Stimulated activated CD4-positive, alpha-beta T cell treated with anti-CD3 and anti-CD28 coated beads, Interleukin-12 subunit alpha, Interleukin-12 subunit beta, amount 100 ng/mL, for 4 hours (primary cell): Measurements from ENCODE around the gene SECISBP2.

Experiments used
- DNase-seq: peaks from one replicate; pipeline ENCODE4 v3.0.0-alpha.2; 2020

The SECISBP2 gene

GRCh38 chr9:89349607-89350006, 31.3 kb downstream of the SECISBP2 start:
- DNase-seq = no peak

- DNase-seq = no peak
Measured at GRCh38 chr9:89350988-89351557, 32.8 kb downstream of the SECISBP2 start.

DNA sequence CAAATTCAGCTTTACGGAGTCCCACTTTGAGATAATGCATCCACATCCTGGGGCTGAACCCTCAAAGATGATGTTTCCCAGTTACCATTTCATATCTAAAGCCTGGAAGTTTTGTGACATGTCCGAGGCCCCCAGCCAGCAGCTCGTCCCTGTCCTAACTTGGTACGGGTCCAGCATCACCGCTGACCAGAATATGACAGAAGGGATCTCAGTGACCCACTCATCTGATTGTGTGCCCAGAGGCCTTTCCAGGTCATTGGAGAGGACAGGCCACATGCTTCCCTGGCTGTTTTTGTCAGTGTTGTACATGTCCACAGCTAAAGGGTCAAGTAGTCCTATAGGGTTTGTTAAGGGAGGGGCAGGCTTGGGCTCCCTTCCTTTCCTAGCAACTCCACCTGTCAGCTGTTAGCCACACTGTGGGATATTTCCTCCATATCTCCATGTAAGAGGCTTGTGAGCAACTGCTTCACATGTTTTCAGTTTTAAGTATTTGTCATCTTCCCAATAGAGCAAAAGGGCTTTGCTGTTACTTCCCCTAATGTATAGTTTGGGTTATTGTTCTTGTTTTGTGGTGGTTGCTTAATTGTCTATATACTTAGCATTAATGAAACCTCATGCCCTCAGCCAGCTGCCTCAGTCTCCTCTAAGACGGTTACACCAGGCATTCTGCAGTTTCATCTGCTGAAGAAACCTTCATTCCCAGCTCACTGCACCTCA, 33.4 kb downstream of the SECISBP2 start:
- DNase-seq = no peak

DNA sequence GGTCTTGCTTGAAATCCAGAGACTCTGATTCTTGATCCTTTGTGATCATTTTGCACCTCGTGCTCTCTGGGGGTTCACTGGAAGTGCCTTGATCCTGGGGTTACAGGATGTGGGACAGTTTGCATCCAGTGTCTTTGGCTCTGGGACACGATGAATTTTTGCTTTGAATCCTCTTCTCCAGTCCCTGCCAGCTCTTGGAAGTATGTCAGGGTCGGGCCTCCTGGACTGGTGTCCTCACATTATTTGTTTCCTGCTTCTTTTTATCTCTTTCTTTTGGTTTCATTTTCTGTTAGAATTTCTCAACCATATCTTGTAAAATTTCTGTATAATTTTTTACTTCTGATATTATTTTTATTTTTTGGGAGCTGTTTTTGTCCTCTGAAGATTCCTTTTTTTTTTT, 34.2 kb downstream of the SECISBP2 start:
- DNase-seq = no peak

DNA sequence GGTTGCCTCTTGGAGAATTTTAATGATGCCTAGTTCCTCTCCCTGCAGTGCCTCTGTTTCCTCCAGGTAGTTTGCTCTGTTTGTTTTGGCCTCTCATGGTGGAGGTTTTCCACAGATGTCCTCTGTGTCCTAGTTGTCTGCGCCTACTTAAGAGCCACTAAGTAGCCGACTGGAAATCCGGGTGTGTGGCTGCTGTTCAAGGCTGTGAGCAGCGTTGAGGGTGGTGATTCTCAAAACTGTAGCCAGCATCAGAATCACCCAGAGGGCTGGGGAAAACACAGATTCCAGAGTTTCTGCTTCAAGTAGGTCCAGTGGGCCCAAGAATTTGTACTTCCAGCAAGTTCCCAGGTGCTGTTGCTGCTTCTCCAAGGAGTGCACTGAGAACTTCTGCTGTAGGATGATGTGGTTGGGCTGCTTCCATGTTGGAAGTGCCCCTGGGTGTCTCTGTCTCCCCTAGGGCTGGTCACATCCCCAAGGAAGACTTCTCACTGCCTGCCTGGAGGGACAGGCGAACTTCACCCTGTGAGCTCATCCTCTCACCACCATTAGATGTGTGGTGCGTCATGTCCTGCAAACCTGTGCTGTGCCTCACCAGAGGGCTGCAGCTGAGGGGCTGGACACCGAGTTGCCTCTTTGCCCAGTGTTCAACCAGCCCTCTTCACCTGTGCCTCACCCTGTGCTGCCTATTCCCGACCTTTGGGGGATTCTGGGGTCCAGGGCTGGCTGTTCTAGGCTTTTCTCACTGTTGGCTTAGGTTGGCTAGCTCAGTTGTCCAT, 34.8 kb downstream of the SECISBP2 start:
- no peak for DNase-seq

- DNase-seq = no peak
Measured at GRCh38 chr9:89353989-89354388, 35.7 kb downstream of the SECISBP2 start.

GRCh38 chr9:89354471-89354870, 36.2 kb downstream of the SECISBP2 start:
- DNase-seq = no peak

GRCh38 chr9:89356782-89357181, 38.5 kb downstream of the SECISBP2 start:
- DNase-seq = no peak

DNA sequence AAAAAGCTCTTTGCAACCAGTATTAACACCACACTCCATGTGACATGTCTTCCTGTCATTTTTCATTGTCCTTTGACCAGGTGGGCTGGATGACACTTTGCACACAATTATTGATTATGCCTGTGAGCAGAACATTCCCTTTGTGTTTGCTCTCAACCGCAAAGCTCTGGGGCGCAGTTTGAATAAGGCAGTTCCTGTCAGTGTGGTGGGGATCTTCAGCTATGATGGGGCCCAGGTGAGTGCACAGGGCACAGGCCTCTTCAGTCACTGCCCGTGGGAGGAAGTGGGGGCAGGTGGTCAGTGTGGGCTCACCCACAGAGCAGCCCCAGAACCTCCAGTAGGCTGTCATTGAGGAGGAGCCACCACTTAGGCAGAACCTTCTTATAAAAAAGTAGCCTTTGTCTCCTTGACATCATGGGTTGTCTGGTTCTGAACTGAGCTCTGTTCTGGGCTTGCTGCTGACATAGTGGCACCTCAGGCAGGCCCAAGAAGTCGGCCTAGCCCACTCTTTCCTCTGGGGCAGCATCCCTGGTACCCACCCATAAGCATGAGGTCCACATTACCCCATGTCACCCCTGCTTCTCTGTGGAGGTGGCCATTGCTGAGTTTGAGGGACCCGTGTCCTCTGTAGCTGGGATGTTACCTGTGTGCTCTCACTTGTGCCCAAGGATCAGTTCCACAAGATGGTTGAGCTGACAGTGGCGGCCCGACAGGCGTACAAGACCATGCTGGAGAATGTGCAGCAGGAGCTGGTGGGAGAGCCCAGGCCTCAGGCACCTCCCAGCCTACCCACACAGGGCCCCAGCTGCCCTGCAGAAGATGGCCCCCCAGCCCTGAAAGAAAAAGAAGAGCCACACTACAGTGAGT, 39.3 kb downstream of the SECISBP2 start:
- no peak for DNase-seq

GRCh38 chr9:89358376-89358916, 40.1 kb downstream of the SECISBP2 start:
- no peak for DNase-seq

GRCh38 chr9:89358985-89359384, 40.7 kb downstream of the SECISBP2 start:
- DNase-seq = no peak

DNA sequence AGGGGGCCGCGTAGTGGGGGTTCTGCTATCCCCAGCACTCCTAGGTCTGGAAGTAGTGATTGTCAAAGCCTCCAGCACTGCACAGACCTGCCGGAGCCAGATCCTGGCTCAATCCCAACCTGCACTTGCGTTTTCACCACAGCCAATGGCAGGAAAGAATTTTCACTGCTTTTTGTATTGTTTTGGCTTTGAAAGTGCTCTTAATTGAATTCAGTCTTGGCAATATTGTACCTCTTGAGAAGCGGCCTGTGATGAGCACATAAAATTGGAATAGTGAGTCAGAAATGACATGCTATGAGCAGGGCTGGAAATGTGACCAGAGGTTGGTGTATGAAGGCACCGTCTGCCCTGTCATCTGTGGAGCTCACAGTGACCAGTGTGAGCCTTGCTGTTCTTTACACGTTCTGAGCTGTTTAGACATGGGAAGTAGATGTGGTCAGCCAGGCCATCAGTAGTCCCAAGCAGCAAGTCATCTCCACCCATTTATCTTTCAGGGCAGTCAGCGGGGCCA, 41.5 kb downstream of the SECISBP2 start:
- DNase-seq = no peak

DNA sequence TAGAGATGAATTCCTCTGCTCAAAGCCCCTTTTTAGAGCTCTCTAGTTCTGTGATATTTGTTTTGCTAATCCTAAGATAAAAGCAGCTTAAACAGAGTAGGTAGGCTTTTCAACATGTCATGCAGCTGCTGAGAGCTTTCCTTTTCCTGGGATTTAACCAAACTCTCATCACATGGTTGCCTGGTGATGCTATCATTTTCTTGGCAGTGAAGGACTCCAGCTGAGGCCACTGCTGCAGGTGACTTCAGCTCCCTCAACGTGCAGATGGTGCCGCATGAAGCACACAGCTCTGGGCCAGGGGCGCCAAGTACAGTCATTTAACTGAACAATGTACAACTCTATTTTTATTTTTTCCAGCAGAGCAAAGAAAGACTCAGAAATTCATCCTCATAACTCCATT, 42.2 kb downstream of the SECISBP2 start:
- no peak for DNase-seq

DNA sequence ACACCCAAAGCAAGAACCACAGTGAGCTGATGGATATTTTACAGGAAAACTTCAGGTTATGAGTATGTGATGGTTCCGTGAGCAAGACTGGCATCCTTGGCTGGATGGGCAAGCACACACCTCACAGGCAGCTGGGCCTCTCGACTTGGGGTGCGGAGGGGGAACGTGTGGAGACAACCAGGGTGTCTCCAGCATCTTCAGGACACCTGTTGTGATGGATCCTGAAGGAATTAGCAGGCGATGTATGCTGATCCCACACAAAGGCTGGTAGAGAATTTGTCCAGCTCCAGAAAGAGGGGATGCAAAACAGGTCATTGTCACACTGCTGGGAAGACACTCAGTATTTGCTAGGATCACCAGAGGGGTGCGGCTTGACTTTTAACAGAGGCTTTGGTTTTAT, 42.7 kb downstream of the SECISBP2 start:
- no peak for DNase-seq

DNA sequence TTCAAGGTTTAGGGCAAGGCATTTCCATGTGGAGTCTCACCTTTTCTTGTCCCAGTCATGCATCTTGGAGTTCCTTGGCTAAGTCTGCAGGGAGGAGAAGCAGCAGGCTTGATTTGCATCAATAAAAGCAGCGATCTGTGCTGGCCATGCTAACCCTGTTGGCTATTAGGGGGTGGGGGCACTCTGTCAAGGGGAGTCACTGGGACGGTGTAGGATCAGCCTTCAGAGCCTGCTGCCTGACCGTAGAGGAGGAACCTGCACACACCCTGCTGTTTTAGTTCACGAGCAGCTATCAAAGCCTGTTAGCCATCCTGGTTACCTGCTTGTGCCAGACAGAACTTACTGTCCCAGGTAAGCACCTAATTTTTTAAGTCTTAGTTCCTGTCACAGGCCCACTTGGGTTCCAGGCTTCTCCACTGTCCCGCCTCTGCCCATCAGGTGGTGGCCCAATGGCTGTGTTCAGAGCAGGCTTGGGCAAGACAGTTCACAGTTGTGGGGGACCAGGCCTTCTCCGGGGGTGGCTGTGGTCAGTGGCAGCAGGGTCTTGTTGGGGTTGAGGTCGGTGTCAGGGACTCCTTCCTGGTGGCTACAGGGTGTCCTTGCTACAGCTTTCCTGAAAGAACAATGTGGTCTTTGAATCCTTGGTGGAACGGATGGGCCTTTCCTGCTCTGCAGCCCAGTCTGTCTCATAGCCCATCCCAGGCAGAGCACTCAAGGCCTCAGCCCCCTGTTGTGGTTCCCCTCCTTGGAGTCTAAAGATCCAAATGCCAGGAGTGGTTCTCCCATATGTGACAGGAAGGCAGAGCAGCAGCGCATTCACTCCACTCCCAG, 43.7 kb downstream of the SECISBP2 start:
- DNase-seq = no peak

- no peak for DNase-seq
Measured at GRCh38 chr9:89362647-89363310, 44.5 kb downstream of the SECISBP2 start.

GRCh38 chr9:89363311-89363670, 45.0 kb downstream of the SECISBP2 start:
- DNase-seq = no peak

- no peak for DNase-seq
Measured at GRCh38 chr9:89363921-89364665, 45.8 kb downstream of the SECISBP2 start.

- DNase-seq = no peak
Measured at GRCh38 chr9:89364666-89365531, 46.6 kb downstream of the SECISBP2 start.
